ENCODE results near the gene DDX20.

Gene DDX20

DNA sequence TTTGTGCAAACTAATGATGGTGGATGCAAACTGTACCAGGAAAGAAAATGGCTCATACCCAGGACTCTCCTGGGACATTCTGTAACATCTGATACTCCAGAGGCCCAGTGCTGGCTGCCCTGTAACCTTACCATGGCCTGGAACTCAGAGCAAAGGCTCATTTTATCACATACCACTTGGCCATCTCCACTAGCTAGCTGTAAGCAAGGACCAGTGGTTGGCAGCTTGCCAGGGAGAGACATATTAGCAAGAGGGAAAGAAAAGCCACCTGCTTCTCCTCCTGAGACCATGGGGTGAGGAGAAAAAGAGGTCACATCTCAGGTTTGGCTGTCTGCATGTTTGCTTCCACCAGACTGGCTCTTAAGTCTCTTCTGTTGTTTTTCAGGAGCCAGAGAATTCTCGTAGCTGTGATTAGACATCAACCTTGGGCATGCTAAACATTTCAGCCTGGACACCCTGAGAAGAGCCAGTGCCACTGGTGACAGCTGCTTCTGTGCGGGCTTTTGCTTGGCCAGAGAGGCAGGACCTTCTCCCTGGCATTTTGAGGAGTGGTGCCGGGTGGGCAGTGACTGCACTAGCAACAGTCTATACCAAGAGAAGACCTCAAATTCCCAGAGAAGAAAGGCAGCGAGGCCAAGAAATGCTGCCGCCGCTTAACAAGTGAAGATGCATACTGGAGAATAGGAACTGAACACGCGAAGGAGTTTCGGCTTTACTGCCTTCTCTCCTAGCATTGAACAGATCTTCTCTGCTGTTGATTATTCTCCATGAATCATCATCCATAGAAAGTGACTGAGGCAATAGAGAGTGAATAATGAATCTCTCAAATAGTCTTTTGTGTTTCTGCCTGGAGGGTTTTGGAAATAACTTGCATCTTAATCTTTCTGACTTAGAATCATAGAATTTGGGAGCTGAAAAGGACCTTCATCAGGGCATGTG lies 9.8 kb upstream of the DDX20 start:
- Mint-ChIP-seq H3K27me3 (peaks cover 2 to 5% of the 10 kb centered on the region in 2 donors), H3K36me3 (ENCODE audit: insufficient read depth) (peaks cover 1% of the 10 kb centered on the region), H3K4me3 (no peak overlapping the region), H3K4me1 (ENCODE audit: low read depth in 2 of 2) (peaks cover 0 to 7% of the 10 kb centered on the region in 2 donors), H3K9me3 (no peaks in the 10 kb centered on the region), H3K27ac (no peak overlapping the region)
- no peak for ATAC-seq (replicated peaks)
- no peak for DNase-seq

DNA sequence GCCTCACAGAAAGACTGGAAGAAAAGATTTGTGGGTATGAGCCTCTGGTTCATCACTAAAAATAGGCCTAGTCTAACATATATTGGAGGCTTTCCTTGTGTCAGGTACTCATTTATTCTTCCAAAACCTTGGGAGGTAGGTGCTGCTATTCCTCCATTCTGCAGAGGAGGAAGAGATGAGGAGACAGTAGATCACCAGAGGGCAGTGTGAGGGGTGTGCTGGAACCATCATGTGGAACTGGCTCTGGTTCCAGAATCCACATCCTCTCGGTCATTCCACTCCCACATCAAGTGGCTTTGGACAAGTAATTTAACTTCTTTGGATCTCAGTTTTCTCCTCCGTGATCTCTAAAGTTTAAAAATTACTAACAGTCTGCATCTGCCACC lies 9.1 kb upstream of the DDX20 start:
- Mint-ChIP-seq H3K4me3 (no peak overlapping the region), H3K9me3 (no peaks in the 10 kb centered on the region), H3K36me3 (ENCODE audit: insufficient read depth) (no peaks in the 10 kb centered on the region), H3K27ac (no peak overlapping the region), H3K4me1 (ENCODE audit: low read depth in 2 of 2) (peaks cover 0 to 7% of the 10 kb centered on the region in 2 donors), H3K27me3 (no peaks in the 10 kb centered on the region)
- DNase-seq = no peak
- ATAC-seq (replicated peaks) = no peak

DNA sequence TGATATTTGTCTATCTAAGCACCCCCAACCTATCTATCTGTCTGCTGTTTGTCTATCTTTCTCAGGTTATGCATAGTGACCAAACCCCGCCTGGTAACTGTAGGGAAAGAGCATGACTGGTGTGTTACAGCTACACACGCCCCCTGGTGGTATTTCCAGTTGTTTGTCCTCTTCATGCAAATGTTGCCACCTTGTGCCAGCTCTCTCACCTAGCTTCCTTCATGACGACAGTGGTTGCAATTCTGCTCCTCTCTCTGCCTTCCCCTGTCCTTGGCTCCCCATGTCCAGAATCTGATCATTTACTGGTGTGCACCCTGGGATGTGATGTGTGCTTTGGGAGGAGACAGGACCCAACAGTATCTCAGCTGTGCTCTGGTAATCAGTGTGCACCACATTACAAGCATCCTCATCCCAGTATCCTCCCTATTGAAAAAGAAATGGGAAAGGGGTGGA lies 8.4 kb upstream of the DDX20 start:
- H3K36me3 Mint-ChIP-seq (ENCODE audit: insufficient read depth) = no peaks in the 10 kb centered on the region
- H3K27ac Mint-ChIP-seq = no peak overlapping the region
- ATAC-seq (replicated peaks) (peak; percentile 62), DNase-seq (peak; percentile 40 to 48 (median 45))
- no peaks in the 10 kb centered on the region for H3K27me3 Mint-ChIP-seq
- H3K4me3 Mint-ChIP-seq = no peak overlapping the region
- H3K9me3 Mint-ChIP-seq = no peaks in the 10 kb centered on the region
- peaks cover 0 to 7% of the 10 kb centered on the region in 2 donors for H3K4me1 Mint-ChIP-seq (ENCODE audit: low read depth in 2 of 2)

DNA sequence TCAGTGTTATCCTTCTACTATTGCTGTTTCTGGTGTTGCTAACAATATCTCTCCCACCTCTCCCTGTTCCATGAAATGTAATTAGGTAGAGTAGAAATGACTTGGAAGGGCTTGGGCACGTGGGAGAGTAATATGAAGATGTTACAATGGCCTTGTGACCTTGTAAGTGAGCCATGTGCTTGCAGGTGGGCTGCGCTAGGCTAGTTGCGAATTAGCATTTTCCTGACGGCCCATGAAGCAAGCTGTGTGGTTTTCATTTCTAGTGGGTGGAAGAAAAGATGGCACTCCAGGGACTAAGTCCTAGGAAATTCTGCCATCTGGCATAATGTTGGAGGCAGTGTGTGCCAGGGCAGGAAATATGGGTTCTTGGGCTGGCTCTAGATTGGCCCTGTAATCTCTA lies 7.8 kb upstream of the DDX20 start:
- H3K27me3 Mint-ChIP-seq = no peaks in the 10 kb centered on the region
- no peak overlapping the region for H3K4me3 Mint-ChIP-seq
- H3K4me1 Mint-ChIP-seq (ENCODE audit: low read depth in 2 of 2) = peaks cover 0 to 7% of the 10 kb centered on the region in 2 donors
- no peak overlapping the region for H3K27ac Mint-ChIP-seq
- ATAC-seq (replicated peaks) = no peak
- DNase-seq = no peak
- no peaks in the 10 kb centered on the region for H3K9me3 Mint-ChIP-seq
- H3K36me3 Mint-ChIP-seq (ENCODE audit: insufficient read depth) = no peaks in the 10 kb centered on the region

DNA sequence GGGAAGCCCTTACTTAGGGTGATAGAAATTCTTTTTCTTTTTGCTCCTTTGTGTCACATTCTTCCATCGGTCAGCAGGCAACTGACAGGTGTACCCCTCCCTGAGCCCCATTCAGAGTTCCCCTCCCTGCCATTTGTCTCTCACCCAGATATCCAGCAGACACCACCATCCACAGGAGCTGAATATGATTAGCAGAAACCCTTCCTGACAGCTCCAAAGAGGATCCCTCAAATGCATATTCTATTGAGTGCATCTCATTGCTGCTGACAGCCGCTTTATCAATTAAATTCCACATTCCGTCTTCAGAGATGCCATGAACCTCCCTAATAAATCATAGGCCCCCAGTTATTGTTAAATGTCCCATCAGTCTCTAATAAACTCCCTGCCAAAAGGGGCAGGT lies 6.1 kb upstream of the DDX20 start:
- H3K4me1 Mint-ChIP-seq (ENCODE audit: low read depth in 2 of 2) = peaks cover 1 to 8% of the 10 kb centered on the region in 2 donors

DNA sequence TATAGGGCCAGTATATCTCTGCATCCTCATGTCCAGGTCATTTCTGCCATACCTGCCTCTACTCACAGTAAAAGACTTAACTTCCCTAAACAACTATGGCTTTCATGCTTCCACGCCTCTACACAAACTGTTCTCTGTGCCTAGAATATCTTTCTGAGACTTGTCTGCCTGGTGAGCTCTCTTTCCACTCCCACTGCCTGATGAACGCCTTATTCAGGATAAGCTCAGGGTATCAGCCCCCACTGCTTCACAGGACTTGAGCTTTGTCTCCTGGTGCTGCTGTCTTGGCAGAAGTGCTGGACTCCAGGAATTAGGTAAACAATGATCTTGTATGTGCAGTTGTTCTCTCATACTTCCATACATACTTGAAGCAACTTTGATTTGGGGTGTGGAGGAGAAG lies 4.8 kb upstream of the DDX20 start:
- ATAC-seq (replicated peaks) (no peak), DNase-seq (no peak)
- Mint-ChIP-seq H3K9me3 (no peaks in the 10 kb centered on the region), H3K4me1 (ENCODE audit: low read depth in 2 of 2) (peaks cover 8 to 15% of the 10 kb centered on the region in 2 donors), H3K27me3 (no peaks in the 10 kb centered on the region), H3K36me3 (ENCODE audit: insufficient read depth) (peaks cover 12% of the 10 kb centered on the region), H3K4me3 (no peak overlapping the region), H3K27ac (no peak overlapping the region)

More for the DNA sequence above, 6.1 kb upstream of the DDX20 start:
- H3K36me3 Mint-ChIP-seq (ENCODE audit: insufficient read depth) = no peaks in the 10 kb centered on the region
- DNase-seq = no peak
- no peak overlapping the region for H3K27ac Mint-ChIP-seq
- no peak overlapping the region for H3K4me3 Mint-ChIP-seq
- no peaks in the 10 kb centered on the region for H3K9me3 Mint-ChIP-seq
- no peak for ATAC-seq (replicated peaks)
- H3K27me3 Mint-ChIP-seq = no peaks in the 10 kb centered on the region

DNA sequence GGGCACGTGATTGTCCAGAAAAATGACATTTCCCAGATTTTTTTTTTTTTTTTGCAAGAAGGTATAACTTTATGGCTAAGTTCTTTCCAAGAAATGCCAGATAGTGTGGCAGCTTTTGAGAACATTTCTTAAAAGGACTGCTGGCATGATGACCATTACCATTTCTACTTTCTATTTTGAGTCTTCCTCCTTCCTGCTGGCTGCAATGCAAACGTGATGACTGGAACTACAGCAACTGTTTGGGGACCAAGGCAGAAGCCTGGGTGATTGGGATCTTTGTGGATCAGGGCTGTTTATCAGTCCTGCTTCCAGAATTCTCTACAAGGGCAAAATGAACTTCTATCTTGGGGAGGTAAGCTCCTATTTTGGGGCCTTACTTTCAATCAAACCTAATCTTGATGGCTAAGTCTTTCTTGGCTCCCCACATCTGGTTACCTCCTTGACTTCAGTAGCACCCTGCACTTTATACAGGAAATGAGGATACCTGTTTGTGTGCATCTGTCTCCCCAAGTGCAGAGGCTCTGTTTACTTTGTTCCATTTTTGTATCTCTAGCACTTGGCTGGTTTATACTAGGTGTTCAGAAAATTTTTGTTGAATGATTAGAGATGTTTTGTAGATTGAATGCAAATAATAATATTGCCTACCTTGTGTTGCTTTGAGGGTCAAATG lies 3.7 kb upstream of the DDX20 start:
- DNase-seq = no peak
- H3K27ac Mint-ChIP-seq = peak overlapping the region in 1 of 2 donors; percentile 12
- no peaks in the 10 kb centered on the region for H3K9me3 Mint-ChIP-seq
- H3K27me3 Mint-ChIP-seq = no peaks in the 10 kb centered on the region
- peaks cover 14% of the 10 kb centered on the region for H3K36me3 Mint-ChIP-seq (ENCODE audit: insufficient read depth)
- H3K4me3 Mint-ChIP-seq = no peak overlapping the region
- H3K4me1 Mint-ChIP-seq (ENCODE audit: low read depth in 2 of 2) = peaks cover 16 to 23% of the 10 kb centered on the region in 2 donors
- no peak for ATAC-seq (replicated peaks)

DNA sequence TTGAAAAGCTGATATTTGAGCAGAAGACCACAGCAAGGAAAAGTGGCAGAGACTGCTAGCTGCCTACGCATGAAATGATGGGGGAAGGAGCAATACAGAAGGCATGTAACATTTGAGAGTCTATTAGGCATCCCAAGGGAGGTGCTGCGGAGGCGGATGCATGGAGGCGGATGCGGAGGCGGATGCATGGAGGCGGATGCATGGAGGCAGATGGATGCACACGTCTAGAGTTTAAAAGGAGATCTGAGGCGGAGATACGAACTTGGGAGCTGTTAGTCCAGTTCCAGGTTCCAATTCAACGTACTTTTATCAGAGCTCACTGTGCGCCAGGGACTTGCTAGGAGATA lies 744 bp upstream of the DDX20 start:
- H3K36me3 Mint-ChIP-seq (ENCODE audit: insufficient read depth) = peaks cover 40% of the 10 kb centered on the region
- no peaks in the 10 kb centered on the region for H3K27me3 Mint-ChIP-seq
- no peak for DNase-seq
- H3K9me3 Mint-ChIP-seq = no peaks in the 10 kb centered on the region
- no peak for ATAC-seq (replicated peaks)
- peak overlapping the region; percentile 87 to 92 for H3K4me3 Mint-ChIP-seq
- H3K27ac Mint-ChIP-seq = peak overlapping the region; percentile 94 to 98
- peaks cover 23 to 31% of the 10 kb centered on the region in 2 donors for H3K4me1 Mint-ChIP-seq (ENCODE audit: low read depth in 2 of 2)

DNA sequence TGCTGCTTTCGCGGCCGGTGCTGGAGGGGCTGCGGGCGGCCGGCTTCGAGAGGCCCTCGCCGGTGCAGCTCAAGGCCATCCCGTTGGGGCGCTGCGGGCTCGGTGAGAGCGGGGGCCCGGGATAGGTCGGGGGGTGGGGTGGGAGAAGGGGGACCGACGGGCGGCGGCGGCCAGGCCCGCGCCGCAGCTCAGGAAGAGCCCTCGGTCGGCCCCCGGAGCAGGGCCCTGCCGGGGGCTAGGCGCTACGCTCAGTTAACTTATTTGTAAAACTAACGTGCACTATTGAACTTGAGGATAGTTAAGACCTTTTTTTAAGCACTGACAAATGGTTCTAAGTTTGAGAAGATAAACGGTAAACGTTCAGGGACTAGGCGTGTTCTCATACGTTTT lies 418 bp downstream of the DDX20 start:
- ATAC-seq (replicated peaks) = peak; percentile 9
- no peak for DNase-seq
- H3K36me3 Mint-ChIP-seq (ENCODE audit: insufficient read depth) = peaks cover 50% of the 10 kb centered on the region
- peaks cover 23 to 34% of the 10 kb centered on the region in 2 donors for H3K4me1 Mint-ChIP-seq (ENCODE audit: low read depth in 2 of 2)
- no peaks in the 10 kb centered on the region for H3K27me3 Mint-ChIP-seq
- no peaks in the 10 kb centered on the region for H3K9me3 Mint-ChIP-seq
- H3K4me3 Mint-ChIP-seq = peak overlapping the region; percentile 87 to 92
- peak overlapping the region; percentile 94 to 98 for H3K27ac Mint-ChIP-seq

DNA sequence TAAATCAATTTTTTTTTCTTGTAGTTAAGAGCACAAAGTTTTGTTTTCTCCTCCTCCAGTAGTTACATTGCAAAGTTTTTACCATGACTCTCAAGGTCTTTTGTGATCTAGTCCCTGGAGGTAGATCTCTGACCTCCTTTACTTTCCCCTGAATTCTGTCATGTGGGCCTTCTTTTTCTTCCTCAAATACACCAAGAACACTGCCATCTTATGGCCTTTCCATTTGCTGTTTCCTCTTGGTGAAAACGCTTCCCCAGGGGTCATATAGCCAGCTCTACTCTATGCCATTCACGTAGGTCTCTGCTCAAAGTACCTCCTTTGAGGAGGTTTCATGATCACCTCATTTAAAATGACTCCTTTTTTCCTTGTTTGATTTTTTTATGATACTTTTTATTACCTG lies 2.7 kb downstream of the DDX20 start:
- no peak overlapping the region for H3K4me3 Mint-ChIP-seq
- no peak overlapping the region for H3K27ac Mint-ChIP-seq
- DNase-seq (no peak), ATAC-seq (replicated peaks) (no peak)
- no peaks in the 10 kb centered on the region for H3K9me3 Mint-ChIP-seq
- H3K36me3 Mint-ChIP-seq (ENCODE audit: insufficient read depth) = peaks cover 70% of the 10 kb centered on the region
- no peaks in the 10 kb centered on the region for H3K27me3 Mint-ChIP-seq
- peaks cover 23 to 34% of the 10 kb centered on the region in 2 donors for H3K4me1 Mint-ChIP-seq (ENCODE audit: low read depth in 2 of 2)

DNA sequence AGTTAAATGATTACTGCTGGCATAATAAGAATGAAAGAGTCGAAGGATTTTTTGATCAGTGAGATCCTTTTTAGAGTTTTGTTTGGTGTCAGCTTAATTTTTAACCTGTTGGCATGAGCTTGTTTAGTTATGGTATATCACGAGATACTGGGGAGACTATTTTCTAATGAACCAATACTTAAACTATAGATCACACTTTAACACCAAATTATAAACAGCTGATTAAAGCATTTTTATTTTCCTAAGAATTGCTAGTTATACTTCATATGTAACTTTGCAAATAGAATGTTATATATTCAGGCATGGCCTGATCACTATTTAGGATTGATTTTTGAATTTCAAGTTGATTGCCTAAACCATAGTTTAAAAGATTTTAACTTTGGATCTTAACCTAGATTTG lies 6.0 kb downstream of the DDX20 start:
- Mint-ChIP-seq H3K27me3 (no peaks in the 10 kb centered on the region), H3K4me3 (no peak overlapping the region), H3K9me3 (no peaks in the 10 kb centered on the region), H3K36me3 (ENCODE audit: insufficient read depth) (peaks cover 88% of the 10 kb centered on the region), H3K27ac (no peak overlapping the region), H3K4me1 (ENCODE audit: low read depth in 2 of 2) (peaks cover 10 to 24% of the 10 kb centered on the region in 2 donors)
- no peak for DNase-seq
- no peak for ATAC-seq (replicated peaks)

DNA sequence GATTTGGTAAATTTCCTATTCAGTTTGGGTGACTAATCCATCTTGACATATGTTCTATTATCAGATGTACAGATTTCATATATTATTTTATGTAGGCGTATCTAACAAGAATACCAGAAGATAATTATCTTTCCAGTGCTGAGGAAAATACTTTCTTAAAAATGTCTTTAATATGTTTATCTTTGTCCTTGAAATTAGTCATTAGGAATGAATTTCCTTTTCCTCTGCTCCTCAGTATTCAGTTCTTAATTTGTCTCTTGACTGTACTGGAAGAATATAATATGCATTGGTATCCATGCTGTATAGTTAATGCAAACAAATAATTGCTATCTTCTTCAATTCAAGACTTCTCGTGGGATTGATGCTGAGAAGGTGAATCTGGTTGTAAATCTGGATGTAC lies 6.6 kb downstream of the DDX20 start:
- Mint-ChIP-seq H3K9me3 (no peaks in the 10 kb centered on the region), H3K36me3 (ENCODE audit: insufficient read depth) (peaks cover 91% of the 10 kb centered on the region), H3K4me3 (no peak overlapping the region), H3K4me1 (ENCODE audit: low read depth in 2 of 2) (peaks cover 4 to 18% of the 10 kb centered on the region in 2 donors), H3K27me3 (no peaks in the 10 kb centered on the region), H3K27ac (peak overlapping the region in 1 of 2 donors; percentile 55)
- DNase-seq = no peak
- no peak for ATAC-seq (replicated peaks)

DNA sequence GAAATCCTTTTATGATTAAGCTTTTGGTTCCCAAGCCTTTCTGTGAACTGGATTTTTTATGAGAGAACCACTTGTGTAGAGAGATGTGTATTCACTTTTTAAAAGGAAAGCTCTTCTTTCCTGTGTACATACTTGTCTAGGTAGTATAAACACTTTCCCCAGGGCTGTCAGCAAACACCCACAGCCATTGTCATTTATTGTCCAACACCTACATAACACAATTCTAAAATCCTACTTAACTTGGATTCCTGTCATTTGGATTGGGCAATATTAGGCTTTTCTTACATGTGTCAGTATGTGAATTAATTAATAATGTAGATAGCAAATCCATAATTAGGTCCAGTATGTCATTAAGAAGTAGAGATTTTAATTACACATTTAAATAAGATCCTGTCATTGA lies 12.3 kb downstream of the DDX20 start:
- Mint-ChIP-seq H3K36me3 (ENCODE audit: insufficient read depth) (peaks cover 44% of the 10 kb centered on the region), H3K27ac (peak overlapping the region in 1 of 2 donors; percentile 44), H3K4me3 (no peak overlapping the region), H3K4me1 (ENCODE audit: low read depth in 2 of 2) (peaks cover 0 to 4% of the 10 kb centered on the region in 2 donors), H3K9me3 (no peaks in the 10 kb centered on the region), H3K27me3 (no peaks in the 10 kb centered on the region)
- ATAC-seq (replicated peaks) = no peak
- no peak for DNase-seq

DNA sequence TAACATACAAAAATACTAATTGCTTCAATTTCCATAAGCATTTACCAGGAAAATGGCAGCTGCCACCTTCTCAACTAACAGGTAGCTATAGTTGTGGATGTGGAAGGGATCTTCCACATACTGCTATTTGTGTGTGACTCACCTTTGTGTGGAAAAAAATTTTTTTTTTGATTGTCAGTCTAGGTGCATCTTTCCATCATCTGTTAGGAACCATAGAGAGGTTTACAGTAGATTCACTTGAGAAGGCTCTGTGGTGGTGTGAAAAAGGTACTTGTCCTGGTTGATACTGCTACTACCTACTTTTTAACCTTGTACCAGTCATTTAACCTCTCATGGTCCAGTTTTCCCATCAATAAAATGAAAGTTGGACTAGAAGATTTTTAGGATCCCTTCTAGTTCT lies 12.9 kb downstream of the DDX20 start:
- Mint-ChIP-seq H3K9me3 (no peaks in the 10 kb centered on the region), H3K4me1 (ENCODE audit: low read depth in 2 of 2) (peaks cover 0 to 4% of the 10 kb centered on the region in 2 donors), H3K27ac (no peak overlapping the region), H3K4me3 (no peak overlapping the region), H3K27me3 (no peaks in the 10 kb centered on the region), H3K36me3 (ENCODE audit: insufficient read depth) (peaks cover 38% of the 10 kb centered on the region)
- ATAC-seq (replicated peaks) (no peak), DNase-seq (no peak)
